H9 (cell line): Measurements from ENCODE around the gene LCP1. TPM values are rescaled to one million over a fixed set of nuclear protein-coding genes. Genes with fewer than 3 reads are reported as not detected.

ENCODE experiments used
- DNase-seq: peaks from one replicate; pipeline ENCODE4 v3.0.0-alpha.2; 2017
- H2AFZ ChIP-seq: one replicate; pipeline ENCODE4 v1.6.1; 2013; ENCODE audit warnings: mild to moderate bottlenecking, low read length, control low read depth, moderate library complexity
- H2AK5ac ChIP-seq: 2 replicates; pipeline ENCODE4 v1.6.1; 2013; ENCODE audit warnings: low read length, control low read depth, mixed read lengths; ENCODE audit not compliant: insufficient read length
- H2BK120ac ChIP-seq: one replicate; pipeline ENCODE4 v1.6.1; 2013; ENCODE audit warnings: low read depth, mild to moderate bottlenecking, low read length, control low read depth, inconsistent platforms; ENCODE audit not compliant: poor library complexity, severe bottlenecking
- H2BK12ac ChIP-seq: 2 replicates; pipeline ENCODE4 v1.6.1; 2013; ENCODE audit warnings: low read length, control low read depth, mixed read lengths, low read depth; ENCODE audit not compliant: insufficient read length
- H2BK15ac ChIP-seq: 2 replicates; pipeline ENCODE4 v1.6.1; 2013; ENCODE audit warnings: low read depth, low read length, control low read depth
- H2BK20ac ChIP-seq: one replicate; pipeline ENCODE4 v1.6.1; 2013; ENCODE audit warnings: low read depth, mild to moderate bottlenecking, low read length, control low read depth, inconsistent platforms; ENCODE audit not compliant: poor library complexity, severe bottlenecking
- H2BK5ac ChIP-seq: 2 replicates; pipeline ENCODE4 v1.6.1; 2013; ENCODE audit warnings: low read length, control low read depth, mixed read lengths; ENCODE audit not compliant: insufficient read length
- H3K14ac ChIP-seq: 2 replicates; pipeline ENCODE4 v1.6.1; 2013; ENCODE audit warnings: low read length, control low read depth; ENCODE audit not compliant: insufficient read depth
- H3K18ac ChIP-seq: 2 replicates; pipeline ENCODE4 v1.6.1; 2013; ENCODE audit warnings: low read depth, mild to moderate bottlenecking, mixed read lengths, low read length, control low read depth; ENCODE audit not compliant: insufficient read length
- H3K23ac ChIP-seq: 2 replicates; pipeline ENCODE4 v1.6.1; 2013; ENCODE audit warnings: low read length, control low read depth, mixed read lengths, low read depth; ENCODE audit not compliant: insufficient read length
- H3K23me2 ChIP-seq: 2 replicates; pipeline ENCODE4 v1.6.1; 2013; ENCODE audit warnings: low read depth, mild to moderate bottlenecking, mixed read lengths, low read length, control low read depth; ENCODE audit not compliant: insufficient read length, poor library complexity, severe bottlenecking
- H3K27ac ChIP-seq: 2 replicates; pipeline ENCODE4 v1.5.1; 2013; ENCODE audit warnings: low read length, control low read depth, mixed read lengths, low read depth; ENCODE audit not compliant: insufficient read length
- H3K27me3 ChIP-seq: 2 replicates; pipeline ENCODE4 v1.6.1; 2013; ENCODE audit warnings: low read length, control low read depth, inconsistent platforms; ENCODE audit not compliant: insufficient read depth
- H3K4ac ChIP-seq: 2 replicates; pipeline ENCODE4 v1.6.1; 2013; ENCODE audit warnings: low read depth, mild to moderate bottlenecking, control low read depth, inconsistent platforms, low read length, moderate library complexity
- H3K4me1 ChIP-seq: 2 replicates; pipeline ENCODE4 v1.6.1; 2013; ENCODE audit warnings: low read length, control low read depth, inconsistent platforms; ENCODE audit not compliant: insufficient read depth
- H3K4me2 ChIP-seq: 2 replicates; pipeline ENCODE4 v1.6.1; 2013; ENCODE audit warnings: low read length, control low read depth, mixed read lengths; ENCODE audit not compliant: insufficient read length, insufficient read depth
- H3K56ac ChIP-seq: 2 replicates; pipeline ENCODE4 v1.6.1; 2013; ENCODE audit warnings: low read depth, mild to moderate bottlenecking, mixed read lengths, low read length, control low read depth; ENCODE audit not compliant: insufficient read length
- H3K79me1 ChIP-seq: 2 replicates; pipeline ENCODE4 v1.6.1; 2013; ENCODE audit warnings: low read depth, mild to moderate bottlenecking, moderate library complexity, low read length, control low read depth, inconsistent platforms; ENCODE audit not compliant: insufficient read depth, poor library complexity, severe bottlenecking
- H3K79me2 ChIP-seq: 2 replicates; pipeline ENCODE4 v1.6.1; 2013; ENCODE audit warnings: low read length, control low read depth, inconsistent platforms; ENCODE audit not compliant: insufficient read depth
- H3K9ac ChIP-seq: 2 replicates; pipeline ENCODE4 v1.6.1; 2013; ENCODE audit warnings: low read length, control low read depth, mixed read lengths; ENCODE audit not compliant: insufficient read length; ENCODE audit errors: extremely low read depth
- H3K9me3 ChIP-seq: one replicate; pipeline ENCODE4 v1.6.1; 2013; ENCODE audit warnings: low read depth, low read length, inconsistent platforms; ENCODE audit not compliant: control insufficient read depth
- H3T11ph ChIP-seq: one replicate; pipeline ENCODE4 v1.6.1; 2013; ENCODE audit warnings: mild to moderate bottlenecking, low read length, control low read depth, inconsistent platforms
- H4K20me1 ChIP-seq: one replicate; pipeline ENCODE4 v1.6.1; 2013; ENCODE audit not compliant: control insufficient read depth, insufficient read length, insufficient read depth
- H4K5ac ChIP-seq: 2 replicates; pipeline ENCODE4 v1.6.1; 2013; ENCODE audit warnings: low read depth, mild to moderate bottlenecking, mixed read lengths, low read length, control low read depth; ENCODE audit not compliant: insufficient read length
- H4K8ac ChIP-seq: replicated peaks from 2 replicates; pipeline ENCODE4 v1.6.1; 2013; ENCODE audit warnings: low read length, control low read depth, mixed read lengths, low read depth; ENCODE audit not compliant: insufficient read length
- H4K91ac ChIP-seq: 2 replicates; pipeline ENCODE4 v1.6.1; 2013; ENCODE audit warnings: low read depth, mild to moderate bottlenecking, moderate library complexity, mixed read lengths, low read length, control low read depth; ENCODE audit not compliant: insufficient read length
- H3K27ac Mint-ChIP-seq, 3 experiments: 2 replicates in 2 of 3; 3 replicates in 1 of 3; pipeline ENCODE4 v1.8.0; 2020 to 2021; ENCODE audit warnings: mixed read lengths in 3 of 3, mild to moderate bottlenecking in 1 of 3, moderate library complexity in 1 of 3
- H3K27me3 Mint-ChIP-seq: 2 replicates; pipeline ENCODE4 v1.8.0; 2021; ENCODE audit warnings: low read depth, mild to moderate bottlenecking, moderate library complexity, mixed read lengths
- H3K36me3 Mint-ChIP-seq, 3 experiments: 2 replicates in 2 of 3; 3 replicates in 1 of 3; pipeline ENCODE4 v1.8.0; 2020 to 2021; ENCODE audit warnings: low read depth in 3 of 3, mixed read lengths in 3 of 3; ENCODE audit not compliant: insufficient read depth in 1 of 3
- H3K4me1 Mint-ChIP-seq, 2 experiments: 2 replicates each; pipeline ENCODE4 v1.8.0; 2020; ENCODE audit warnings: mixed read lengths in 2 of 2
- H3K4me3 Mint-ChIP-seq, 2 experiments: 2 replicates in 1 of 2; 3 replicates in 1 of 2; pipeline ENCODE4 v1.8.0; 2020 to 2021; ENCODE audit warnings: mild to moderate bottlenecking in 2 of 2, mixed read lengths in 2 of 2, moderate library complexity in 1 of 2
- H3K9me3 Mint-ChIP-seq, 2 experiments: 2 replicates in 1 of 2; 3 replicates in 1 of 2; pipeline ENCODE4 v1.8.0; 2020; ENCODE audit warnings: mild to moderate bottlenecking in 2 of 2, mixed read lengths in 2 of 2, moderate library complexity in 1 of 2
- WGBS: extraction: QIAGEN DNeasy Blood & Tissue Kit; methylation state at CpG from one replicate; pipeline ENCODE4 v1.1.7; 2013; ENCODE audit warnings: missing lambda C conversion rate, low lambda C conversion rate, mixed read lengths; ENCODE audit not compliant: insufficient read length; ENCODE audit errors: extremely low coverage; 5-methylcytosine and 5-hydroxymethylcytosine counted together
- total RNA-seq: library from RNA; stranded (reverse); gene quantifications from 2 replicates; pipeline ENCODE4 v1.2.1, GENCODE V29; 2021
- TF ChIP-seq, protein P1 (sequence below): fragments of 200-600 bp; sonication (generic); conservative IDR thresholded peaks from 3 replicates; pipeline ENCODE4 v1.8.0; 2021; ENCODE audit warnings: antibody characterized with exemption, mild to moderate bottlenecking

Gene LCP1
- total RNA-seq, 1 experiment from 2014 or later = 0.81 TPM

DNA sequence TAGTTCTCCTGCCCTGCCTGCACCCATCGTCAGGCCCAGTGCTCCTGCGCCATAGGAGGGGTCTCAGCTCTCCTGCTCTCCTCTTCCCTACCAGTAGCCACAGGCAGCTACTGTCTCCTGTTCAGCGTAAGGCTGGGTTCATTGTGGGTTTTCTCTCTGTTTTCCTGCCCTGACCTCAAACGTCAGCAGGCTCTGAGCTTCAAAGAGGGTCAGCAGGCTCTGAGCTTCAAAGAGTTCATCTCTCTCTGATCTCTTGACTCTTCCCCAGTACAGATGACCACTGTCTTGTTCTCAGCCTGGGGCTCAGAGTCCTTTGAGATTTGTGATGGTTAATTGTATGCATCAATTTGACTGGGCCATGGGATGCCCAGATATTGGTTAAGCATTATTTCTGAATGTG, 72.5 kb downstream of the LCP1 start:
- Mint-ChIP-seq H3K27ac (no peak overlapping the region), H3K9me3 (no peaks in the 10 kb centered on the region), H3K4me1 (peaks cover 0 to 3% of the 10 kb centered on the region in 2 experiments; a peak in 1 of 4 replicates), H3K27me3 (no peaks in the 10 kb centered on the region), H3K36me3 (no peaks in the 10 kb centered on the region), H3K4me3 (no peak overlapping the region)
- H3K27me3 ChIP-seq = no peaks in the 10 kb centered on the region
- no peak overlapping the region for H4K91ac ChIP-seq
- H3K23ac ChIP-seq = no peak overlapping the region
- H2BK12ac ChIP-seq = no peak overlapping the region
- H4K5ac ChIP-seq = no peak overlapping the region
- no CpG with 5 or more reads among the region's 4 CpGs for WGBS
- no peaks in the 10 kb centered on the region for H3K79me2 ChIP-seq
- H3K9me3 ChIP-seq = no peaks in the 10 kb centered on the region
- no peak overlapping the region for H3K4ac ChIP-seq
- H4K8ac ChIP-seq = no peak overlapping the region
- H2BK20ac ChIP-seq = no peak overlapping the region
- no peaks in the 10 kb centered on the region for H3K4me1 ChIP-seq
- no peak overlapping the region for H3K14ac ChIP-seq
- TF ChIP-seq, protein P1, sequence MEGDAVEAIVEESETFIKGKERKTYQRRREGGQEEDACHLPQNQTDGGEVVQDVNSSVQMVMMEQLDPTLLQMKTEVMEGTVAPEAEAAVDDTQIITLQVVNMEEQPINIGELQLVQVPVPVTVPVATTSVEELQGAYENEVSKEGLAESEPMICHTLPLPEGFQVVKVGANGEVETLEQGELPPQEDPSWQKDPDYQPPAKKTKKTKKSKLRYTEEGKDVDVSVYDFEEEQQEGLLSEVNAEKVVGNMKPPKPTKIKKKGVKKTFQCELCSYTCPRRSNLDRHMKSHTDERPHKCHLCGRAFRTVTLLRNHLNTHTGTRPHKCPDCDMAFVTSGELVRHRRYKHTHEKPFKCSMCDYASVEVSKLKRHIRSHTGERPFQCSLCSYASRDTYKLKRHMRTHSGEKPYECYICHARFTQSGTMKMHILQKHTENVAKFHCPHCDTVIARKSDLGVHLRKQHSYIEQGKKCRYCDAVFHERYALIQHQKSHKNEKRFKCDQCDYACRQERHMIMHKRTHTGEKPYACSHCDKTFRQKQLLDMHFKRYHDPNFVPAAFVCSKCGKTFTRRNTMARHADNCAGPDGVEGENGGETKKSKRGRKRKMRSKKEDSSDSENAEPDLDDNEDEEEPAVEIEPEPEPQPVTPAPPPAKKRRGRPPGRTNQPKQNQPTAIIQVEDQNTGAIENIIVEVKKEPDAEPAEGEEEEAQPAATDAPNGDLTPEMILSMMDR = no peak
- H3K18ac ChIP-seq = no peak overlapping the region
- H2BK120ac ChIP-seq = no peak overlapping the region
- H3T11ph ChIP-seq = no peak overlapping the region
- no peak for DNase-seq
- H2BK15ac ChIP-seq = no peak overlapping the region
- no peak overlapping the region for H3K9ac ChIP-seq
- no peak overlapping the region for H3K4me2 ChIP-seq
- no peak overlapping the region for H2AK5ac ChIP-seq
- H4K20me1 ChIP-seq = no peaks in the 10 kb centered on the region
- no peaks in the 10 kb centered on the region for H3K79me1 ChIP-seq
- no peak overlapping the region for H2BK5ac ChIP-seq
- no peaks in the 10 kb centered on the region for H3K23me2 ChIP-seq
- H3K56ac ChIP-seq = no peak overlapping the region
- H3K27ac ChIP-seq = no peak overlapping the region
- H2AFZ ChIP-seq = no peak overlapping the region
